Sigmoid colon (tissue), 4 donors: ENCODE results near the gene ZBTB47.

ENCODE experiments used
- EP300 ChIP-seq, 4 donors: sonication (generic); formaldehyde crosslinking; IDR thresholded peaks; one replicate each; pipeline ENCODE4 v1.6.1; 2017; ENCODE audit warnings: antibody characterized with exemption in 4 of 4
- POLR2A ChIP-seq, 2 donors: fragments of 450-650 bp; IDR thresholded peaks; one replicate each; pipeline ENCODE4 v1.6.1; 2016; ENCODE audit warnings: antibody characterized with exemption in 2 of 2, mild to moderate bottlenecking in 2 of 2, moderate library complexity in 2 of 2
- POLR2AphosphoS5 ChIP-seq, 4 donors: sonication (generic); formaldehyde crosslinking; IDR thresholded peaks; one replicate each; pipeline ENCODE4 v1.6.1; 2017; ENCODE audit warnings: antibody characterized with exemption in 4 of 4
- TF ChIP-seq, protein P1 (sequence below), 4 experiments: fragments of 450-650 bp in 3 of 4; fragments of 200-600 bp in 1 of 4; IDR thresholded peaks; one replicate each; pipeline ENCODE4 v1.5.1; 2016 to 2019; ENCODE audit warnings: antibody characterized with exemption in 4 of 4, mild to moderate bottlenecking in 3 of 4, moderate library complexity in 2 of 4

DNA sequence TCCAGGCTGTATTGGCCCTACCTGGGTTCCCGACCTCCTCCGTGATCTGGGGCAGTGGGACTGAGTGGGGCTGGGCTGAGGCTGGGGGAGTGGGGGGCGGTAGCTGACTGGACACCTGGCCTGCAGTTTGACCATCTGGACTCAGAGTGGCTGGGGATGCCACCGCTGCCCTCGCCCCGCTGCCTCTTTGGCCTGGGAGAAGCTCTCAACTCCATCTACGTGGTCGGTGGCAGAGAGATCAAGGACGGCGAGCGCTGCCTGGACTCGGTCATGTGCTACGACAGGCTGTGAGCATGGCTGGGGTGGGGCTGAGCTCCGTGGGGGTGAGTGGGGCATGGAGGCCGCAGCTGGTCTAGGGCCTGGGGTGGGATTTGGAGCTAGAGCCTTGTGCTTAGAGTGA lies 34.5 kb downstream of the ZBTB47 start:
- TF ChIP-seq POLR2AphosphoS5 (IDR thresholded peaks at IDR 0.05) (no peak), POLR2A (IDR thresholded peaks at IDR 0.05) (no peak), EP300 (IDR thresholded peaks at IDR 0.05) (no peak)
- TF ChIP-seq, protein P1, sequence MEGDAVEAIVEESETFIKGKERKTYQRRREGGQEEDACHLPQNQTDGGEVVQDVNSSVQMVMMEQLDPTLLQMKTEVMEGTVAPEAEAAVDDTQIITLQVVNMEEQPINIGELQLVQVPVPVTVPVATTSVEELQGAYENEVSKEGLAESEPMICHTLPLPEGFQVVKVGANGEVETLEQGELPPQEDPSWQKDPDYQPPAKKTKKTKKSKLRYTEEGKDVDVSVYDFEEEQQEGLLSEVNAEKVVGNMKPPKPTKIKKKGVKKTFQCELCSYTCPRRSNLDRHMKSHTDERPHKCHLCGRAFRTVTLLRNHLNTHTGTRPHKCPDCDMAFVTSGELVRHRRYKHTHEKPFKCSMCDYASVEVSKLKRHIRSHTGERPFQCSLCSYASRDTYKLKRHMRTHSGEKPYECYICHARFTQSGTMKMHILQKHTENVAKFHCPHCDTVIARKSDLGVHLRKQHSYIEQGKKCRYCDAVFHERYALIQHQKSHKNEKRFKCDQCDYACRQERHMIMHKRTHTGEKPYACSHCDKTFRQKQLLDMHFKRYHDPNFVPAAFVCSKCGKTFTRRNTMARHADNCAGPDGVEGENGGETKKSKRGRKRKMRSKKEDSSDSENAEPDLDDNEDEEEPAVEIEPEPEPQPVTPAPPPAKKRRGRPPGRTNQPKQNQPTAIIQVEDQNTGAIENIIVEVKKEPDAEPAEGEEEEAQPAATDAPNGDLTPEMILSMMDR (IDR thresholded peaks at IDR 0.05) = no peak
